OCI-LY7 (cell line): ENCODE data around the gene PPP1R26.

Source experiments
- CTCF ChIP-seq: fragments of 200-600 bp; sonication (generic); conservative IDR thresholded peaks from 2 replicates; pipeline ENCODE4 v1.5.1; 2014; ENCODE audit warnings: mild to moderate bottlenecking, antibody characterized with exemption, low read length, moderate library complexity, mixed read lengths
- EZH2phosphoT487 ChIP-seq: fragments of 200-600 bp; sonication (generic); IDR thresholded peaks from 2 replicates; pipeline ENCODE4 v1.6.1; 2018; ENCODE audit warnings: low read depth, borderline replicate concordance, mild to moderate bottlenecking, mixed run types, antibody characterized with exemption, low read length, moderate library complexity, mixed read lengths

- no peak for TF ChIP-seq CTCF
- TF ChIP-seq EZH2phosphoT487, result no peak
Measured at GRCh38 chr9:135513351-135513846, 33.8 kb downstream of the PPP1R26 start.
